DND-41 (cell line): ENCODE measurements around the gene IFT74.
"Not testable (repeated sequence)": the region's sequence is repeated elsewhere in the genome, so short reads cannot be mapped to it uniquely, and the experiment has no call there.

ENCODE experiments used
- EZH2 ChIP-seq: IDR thresholded peaks from 3 replicates; pipeline ENCODE4 v1.6.1; 2012; ENCODE audit warnings: borderline replicate concordance, low read depth, mild to moderate bottlenecking, moderate library complexity, low read length, inconsistent platforms; ENCODE audit not compliant: severe bottlenecking
- TF ChIP-seq, protein P1 (sequence below): IDR thresholded peaks from 2 replicates; pipeline ENCODE4 v1.5.1; 2012; ENCODE audit warnings: borderline replicate concordance, low read length, moderate library complexity, mild to moderate bottlenecking; ENCODE audit not compliant: poor library complexity, severe bottlenecking; ENCODE audit errors: extremely low read depth

DNA sequence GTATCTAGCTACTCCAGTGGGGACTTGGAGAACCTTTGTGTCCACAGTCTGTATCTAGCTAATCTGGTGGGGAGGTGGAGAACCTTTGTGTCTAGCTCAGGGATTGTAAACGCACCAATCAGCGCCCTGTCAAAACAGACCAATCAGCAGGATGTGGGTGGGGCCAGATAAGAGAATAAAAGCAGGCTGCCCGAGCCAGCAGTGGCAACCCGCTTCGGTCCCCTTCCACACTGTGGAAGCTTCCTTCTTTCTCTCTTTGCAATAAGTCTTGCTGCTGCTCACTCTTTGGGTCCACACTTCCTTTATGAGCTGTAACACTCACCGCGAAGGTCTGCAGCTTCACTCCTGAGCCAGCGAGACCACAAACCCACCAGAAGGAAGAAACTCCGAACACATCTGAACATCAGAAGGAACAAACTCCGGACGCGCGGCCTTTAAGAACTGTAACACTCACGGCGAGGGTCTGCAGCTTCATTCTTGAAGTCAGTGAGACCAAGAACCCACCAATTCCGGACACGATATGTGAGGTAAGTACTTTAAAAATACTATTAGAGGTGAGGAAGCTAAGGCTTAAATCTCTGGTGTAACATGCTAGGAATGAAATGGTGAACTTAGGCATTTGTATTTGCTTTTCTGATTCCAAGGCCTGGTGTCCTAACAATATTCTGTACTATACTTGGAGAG is 137.3 kb downstream of the IFT74 start:
- not testable (repeated sequence) for TF ChIP-seq EZH2
- TF ChIP-seq, protein P1, sequence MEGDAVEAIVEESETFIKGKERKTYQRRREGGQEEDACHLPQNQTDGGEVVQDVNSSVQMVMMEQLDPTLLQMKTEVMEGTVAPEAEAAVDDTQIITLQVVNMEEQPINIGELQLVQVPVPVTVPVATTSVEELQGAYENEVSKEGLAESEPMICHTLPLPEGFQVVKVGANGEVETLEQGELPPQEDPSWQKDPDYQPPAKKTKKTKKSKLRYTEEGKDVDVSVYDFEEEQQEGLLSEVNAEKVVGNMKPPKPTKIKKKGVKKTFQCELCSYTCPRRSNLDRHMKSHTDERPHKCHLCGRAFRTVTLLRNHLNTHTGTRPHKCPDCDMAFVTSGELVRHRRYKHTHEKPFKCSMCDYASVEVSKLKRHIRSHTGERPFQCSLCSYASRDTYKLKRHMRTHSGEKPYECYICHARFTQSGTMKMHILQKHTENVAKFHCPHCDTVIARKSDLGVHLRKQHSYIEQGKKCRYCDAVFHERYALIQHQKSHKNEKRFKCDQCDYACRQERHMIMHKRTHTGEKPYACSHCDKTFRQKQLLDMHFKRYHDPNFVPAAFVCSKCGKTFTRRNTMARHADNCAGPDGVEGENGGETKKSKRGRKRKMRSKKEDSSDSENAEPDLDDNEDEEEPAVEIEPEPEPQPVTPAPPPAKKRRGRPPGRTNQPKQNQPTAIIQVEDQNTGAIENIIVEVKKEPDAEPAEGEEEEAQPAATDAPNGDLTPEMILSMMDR = not testable (repeated sequence)
